Stimulated activated CD8-positive, alpha-beta memory T cell treated with anti-CD3 and anti-CD28 coated beads, Interleukin-4, amount 100 ng/mL, for 4 hours (primary cell): Measurements from ENCODE around the gene ZDHHC15.
"Not testable (repeated sequence)": the region's sequence is repeated elsewhere in the genome, so short reads cannot be mapped to it uniquely, and the experiment has no call there.

Experiments
- DNase-seq, 2 donors: peaks; one replicate each; pipeline ENCODE4 v3.0.0-alpha.2; 2020; ENCODE audit warnings: low read depth in 2 of 2, low spot score in 1 of 2

ZDHHC15 gene, protein sequence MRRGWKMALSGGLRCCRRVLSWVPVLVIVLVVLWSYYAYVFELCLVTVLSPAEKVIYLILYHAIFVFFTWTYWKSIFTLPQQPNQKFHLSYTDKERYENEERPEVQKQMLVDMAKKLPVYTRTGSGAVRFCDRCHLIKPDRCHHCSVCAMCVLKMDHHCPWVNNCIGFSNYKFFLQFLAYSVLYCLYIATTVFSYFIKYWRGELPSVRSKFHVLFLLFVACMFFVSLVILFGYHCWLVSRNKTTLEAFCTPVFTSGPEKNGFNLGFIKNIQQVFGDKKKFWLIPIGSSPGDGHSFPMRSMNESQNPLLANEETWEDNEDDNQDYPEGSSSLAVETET

DNA sequence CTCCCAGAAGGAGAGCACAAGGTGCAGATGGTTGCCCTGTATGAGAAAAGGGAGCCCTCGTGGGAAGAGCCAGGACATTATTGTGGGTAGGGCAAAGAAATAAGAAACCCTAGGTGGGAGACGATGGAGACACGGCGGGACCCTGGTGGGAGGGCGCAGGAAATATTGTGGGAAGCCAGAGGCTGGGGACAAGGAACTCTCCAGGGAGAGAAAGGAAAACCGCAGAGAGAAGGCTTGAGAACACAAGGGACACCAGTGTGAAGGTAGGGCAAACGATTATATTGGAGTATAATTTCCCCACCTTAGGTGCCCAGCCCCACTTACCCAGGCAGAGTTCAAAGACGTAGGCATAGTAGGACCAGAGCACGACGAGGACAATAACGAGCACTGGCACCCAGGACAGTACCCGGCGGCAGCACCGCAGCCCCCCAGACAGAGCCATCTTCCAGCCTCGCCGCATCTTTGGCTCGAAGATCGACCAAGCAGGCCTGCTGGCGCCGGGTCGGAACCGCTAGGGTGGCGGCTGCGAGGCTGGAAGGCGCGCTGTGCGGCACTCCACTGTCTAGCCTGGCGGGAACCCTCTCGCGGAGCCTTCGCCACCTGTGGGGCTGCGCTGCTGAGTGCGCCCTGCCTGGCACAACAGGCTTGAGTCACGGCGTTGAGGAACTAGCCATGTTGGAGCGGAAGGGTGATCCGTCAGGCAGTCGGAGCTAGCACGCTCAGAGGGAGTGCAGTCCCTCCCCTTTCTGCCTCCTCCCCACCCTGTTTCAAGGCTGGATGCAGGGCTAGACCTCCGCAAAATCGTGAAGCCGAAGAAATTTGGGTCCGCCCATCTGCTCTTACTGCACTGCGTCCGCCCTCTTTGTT lies at the start of gene ZDHHC15:
TSS of gene ZDHHC15 (minus strand) at position 473 of the 867 bp plus-strand sequence. CDS start at position 460, 13 bp downstream.
- no peak for DNase-seq

GRCh38 chrX:75560544-75560943 lies 37.7 kb upstream of the ZDHHC15 start:
- DNase-seq, result not testable (repeated sequence)

DNA sequence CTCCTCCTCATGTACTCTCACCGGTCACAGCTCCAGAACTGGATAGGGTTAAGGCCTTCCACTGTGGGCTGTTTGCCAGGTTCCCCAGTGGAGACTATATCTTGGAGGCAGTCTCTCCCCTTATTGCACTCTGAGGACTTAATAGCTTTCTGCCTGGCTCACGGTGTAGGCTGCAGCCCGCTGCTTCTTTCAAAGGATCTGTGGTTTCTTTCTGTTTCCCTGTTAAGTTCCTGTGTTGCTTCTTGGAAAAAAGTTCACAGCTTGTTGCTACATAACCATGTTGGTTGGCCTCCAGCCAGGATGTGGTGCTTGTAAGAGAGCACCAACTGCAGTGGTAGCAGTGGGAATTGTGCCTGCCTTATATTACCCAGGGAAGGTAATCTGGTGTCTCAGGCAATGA lies 24.9 kb upstream of the ZDHHC15 start:
- DNase-seq, result no peak

- no peak for DNase-seq
Observed at GRCh38 chrX:75546724-75547511, 24.1 kb upstream of the ZDHHC15 start.

- no peak for DNase-seq
Observed at GRCh38 chrX:75544786-75545185, 21.9 kb upstream of the ZDHHC15 start.

GRCh38 chrX:75483933-75484332 lies 38.9 kb downstream of the ZDHHC15 start:
- no peak for DNase-seq

GRCh38 chrX:75461780-75462179 lies 61.1 kb downstream of the ZDHHC15 start:
- not testable (repeated sequence) for DNase-seq

DNA sequence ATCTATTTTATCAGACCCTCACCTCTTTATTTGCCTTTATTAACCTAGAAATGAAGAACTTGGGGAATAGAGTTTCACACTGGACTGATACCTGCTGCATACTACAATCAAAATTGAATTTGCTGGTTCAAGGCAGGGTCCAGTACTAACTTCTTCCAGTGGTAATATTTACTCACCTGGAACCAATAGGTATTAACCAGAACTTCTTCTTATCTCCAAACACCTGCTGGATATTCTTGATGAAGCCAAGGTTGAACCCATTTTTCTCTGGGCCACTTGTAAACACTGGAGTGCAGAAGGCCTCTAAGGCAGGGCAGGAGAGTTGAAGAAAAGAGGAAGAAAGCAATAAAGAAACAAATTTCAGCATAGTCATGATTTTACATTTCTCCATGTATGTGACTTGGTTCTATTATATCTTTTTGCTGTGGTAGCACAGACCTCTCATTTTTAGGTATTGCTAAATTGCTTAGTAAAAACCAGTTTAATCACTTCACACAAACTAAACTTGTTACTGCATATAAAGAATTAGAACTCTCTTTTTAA lies 101.1 kb downstream of the ZDHHC15 start:
- DNase-seq, result no peak

GRCh38 chrX:75407153-75407552 lies 115.7 kb downstream of the ZDHHC15 start:
- DNase-seq, result not testable (repeated sequence)

DNA sequence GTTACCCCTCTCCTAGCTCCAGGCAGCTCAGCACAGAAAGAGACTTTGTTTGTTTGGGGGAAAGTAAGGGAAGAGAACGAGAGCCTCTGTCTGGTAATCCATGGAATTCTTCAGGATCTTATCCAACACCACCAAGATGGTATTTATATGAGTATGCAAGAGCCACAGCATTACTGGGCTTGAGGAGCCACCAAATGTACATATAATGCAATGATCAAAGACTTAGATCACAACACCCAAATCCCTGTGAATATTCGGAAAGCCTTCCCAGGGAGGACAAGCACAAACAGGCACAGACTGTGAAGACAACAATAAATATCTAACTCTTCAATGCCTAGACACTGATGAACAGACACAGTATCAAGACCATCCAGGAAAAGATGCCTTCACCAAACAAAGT lies 132.4 kb downstream of the ZDHHC15 start:
- no peak for DNase-seq

DNA sequence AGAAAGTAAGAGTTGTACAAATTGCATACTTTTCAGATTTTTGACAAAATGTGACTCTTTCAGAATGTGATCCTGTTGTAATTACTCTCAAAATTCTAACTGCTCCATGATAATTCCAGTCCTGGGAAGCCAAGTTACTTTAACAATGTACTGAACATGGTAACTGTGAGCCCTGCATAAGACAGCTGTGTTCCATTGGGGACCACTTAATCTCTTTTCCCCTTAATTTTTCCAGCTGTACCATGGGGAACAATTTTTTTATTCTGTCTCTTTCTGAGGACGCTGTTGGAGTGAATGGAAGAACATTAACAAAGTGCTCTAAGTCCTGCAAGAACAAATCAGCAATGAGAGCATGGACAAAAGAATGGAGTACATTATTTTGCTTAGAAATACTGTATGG lies 153.1 kb downstream of the ZDHHC15 start:
- no peak for DNase-seq

GRCh38 chrX:75366861-75367260 lies 156.0 kb downstream of the ZDHHC15 start:
- no peak for DNase-seq

GRCh38 chrX:75365243-75365975 lies 157.4 kb downstream of the ZDHHC15 start:
- no peak for DNase-seq

DNA sequence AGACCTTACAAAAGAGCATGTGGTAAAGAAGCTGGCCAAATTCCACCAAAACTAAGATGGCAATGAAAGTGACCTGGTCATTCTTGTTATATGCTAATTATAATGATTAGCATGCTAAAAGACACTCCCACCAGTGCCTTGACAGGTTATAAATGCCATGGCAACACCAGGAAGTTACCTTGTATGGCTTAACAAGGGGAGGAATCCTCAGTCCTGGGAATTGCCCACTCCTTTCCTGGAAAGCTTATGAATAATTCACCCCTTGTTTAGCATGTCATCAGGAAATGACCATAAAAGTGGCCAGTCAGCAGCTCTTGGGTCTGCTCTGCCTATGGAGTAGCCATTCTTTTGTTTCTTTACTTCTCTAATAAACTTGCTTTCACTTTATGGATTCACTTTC lies 161.0 kb downstream of the ZDHHC15 start:
- DNase-seq, result no peak

- not testable (repeated sequence) for DNase-seq
Observed at GRCh38 chrX:75348601-75349000, 174.2 kb downstream of the ZDHHC15 start.

GRCh38 chrX:75337525-75337924 lies 185.3 kb downstream of the ZDHHC15 start:
- DNase-seq, result no peak

DNA sequence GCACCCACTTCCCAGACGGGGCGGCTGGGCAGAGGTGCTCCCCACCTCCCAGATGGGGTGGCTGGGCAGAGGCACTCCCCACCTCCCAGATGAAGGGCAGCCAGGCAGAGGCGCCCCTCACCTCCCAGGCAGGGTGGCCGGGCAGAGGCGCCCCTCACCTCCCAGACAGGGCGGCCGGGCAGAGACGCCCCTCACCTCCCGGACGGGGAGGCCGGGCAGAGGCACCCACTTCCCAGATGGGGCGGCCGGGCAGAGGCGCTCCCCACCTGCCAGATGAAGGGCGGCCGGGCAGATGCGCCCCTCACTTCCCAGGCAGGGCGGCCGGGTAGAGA lies 187.7 kb downstream of the ZDHHC15 start:
- DNase-seq, result no peak

- DNase-seq, result not testable (repeated sequence)
Observed at GRCh38 chrX:75334407-75335126, 188.3 kb downstream of the ZDHHC15 start.

GRCh38 chrX:75327607-75328006 lies 195.2 kb downstream of the ZDHHC15 start:
- DNase-seq, result no peak
